ENCODE results near the gene TRIM74.
"Not testable (repeated sequence)": the region's sequence is repeated elsewhere in the genome, so short reads cannot be mapped to it uniquely, and the experiment has no call there.

GRCh38 chr7:72944937-72945336 lies 24.3 kb downstream of the TRIM74 start:
- TF ChIP-seq CTCF, EZH2phosphoT487 (IDR thresholded peaks at IDR 0.05): not testable (repeated sequence)

Data from neural progenitor cell (in vitro differentiated cells).